Activated naive CD4-positive, alpha-beta T cell treated with anti-CD3 and anti-CD28 coated beads, Interleukin-2, amount 10 ng/mL, durations not matched to agents 7 days and 5 days (primary cell): ENCODE results near the gene PWWP2B.

ENCODE experiments used
- CTCF ChIA-PET: fragments of 350-600 bp; sonication (Branson Sonifier 250); formaldehyde crosslinking; loops from one replicate; lab custom pipeline; 2021; ENCODE audit warnings: antibody characterized with exemption; lab: Charles Lee
- DNase-seq: peaks from one replicate; pipeline ENCODE4 v3.0.0-alpha.2; 2020
- H3K27ac Mint-ChIP-seq: one replicate; pipeline ENCODE4 v1.8.0; 2021; ENCODE audit warnings: mild to moderate bottlenecking, moderate library complexity, mixed read lengths
- H3K27me3 Mint-ChIP-seq: one replicate; pipeline ENCODE4 v1.8.0; 2021; ENCODE audit warnings: mild to moderate bottlenecking, mixed read lengths
- H3K36me3 Mint-ChIP-seq: one replicate; pipeline ENCODE4 v1.8.0; 2021; ENCODE audit warnings: mixed read lengths
- H3K4me1 Mint-ChIP-seq: one replicate; pipeline ENCODE4 v1.8.0; 2021; ENCODE audit warnings: mixed read lengths
- H3K4me3 Mint-ChIP-seq: one replicate; pipeline ENCODE4 v1.8.0; 2021; ENCODE audit warnings: mild to moderate bottlenecking, moderate library complexity, mixed read lengths
- H3K9me3 Mint-ChIP-seq: one replicate; pipeline ENCODE4 v1.8.0; 2021; ENCODE audit warnings: mixed read lengths

Gene PWWP2B

GRCh38 chr10:132415255-132415654 lies 18.3 kb downstream of the PWWP2B start:
- Mint-ChIP-seq H3K27me3 (no peaks in the 10 kb centered on the region), H3K36me3 (peaks cover 5% of the 10 kb centered on the region), H3K27ac (no peak overlapping the region), H3K4me1 (peaks cover 10% of the 10 kb centered on the region), H3K9me3 (no peaks in the 10 kb centered on the region), H3K4me3 (no peak overlapping the region)
- CTCF ChIA-PET = no interaction called here
- DNase-seq = no peak

DNA sequence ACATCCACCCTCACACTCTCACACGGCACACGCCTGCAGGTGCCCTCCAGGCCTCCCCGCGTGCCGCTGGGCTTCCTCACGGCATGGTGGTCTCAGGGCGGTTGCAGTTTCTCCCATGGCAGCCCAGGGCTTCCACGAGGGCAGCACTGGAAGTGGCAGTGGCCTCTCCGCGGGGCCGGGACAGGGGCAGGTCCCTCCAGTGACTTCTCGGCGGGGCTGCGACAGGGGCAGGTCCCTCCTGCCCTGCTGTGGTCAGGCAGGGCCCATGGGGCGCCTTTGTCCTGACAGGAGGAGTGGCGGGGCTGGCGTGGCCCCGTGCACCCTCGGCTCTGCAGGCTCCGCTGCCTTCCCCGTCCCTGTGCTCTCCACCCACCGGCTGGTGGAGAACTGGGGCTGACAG lies 19.0 kb downstream of the PWWP2B start:
- no peak overlapping the region for H3K27ac Mint-ChIP-seq
- CTCF ChIA-PET = no interaction called here
- DNase-seq = no peak
- H3K9me3 Mint-ChIP-seq = no peaks in the 10 kb centered on the region
- peaks cover 14% of the 10 kb centered on the region for H3K4me1 Mint-ChIP-seq
- peaks cover 5% of the 10 kb centered on the region for H3K36me3 Mint-ChIP-seq
- no peaks in the 10 kb centered on the region for H3K27me3 Mint-ChIP-seq
- H3K4me3 Mint-ChIP-seq = no peak overlapping the region

- peaks cover 20% of the 10 kb centered on the region for H3K4me1 Mint-ChIP-seq
- H3K9me3 Mint-ChIP-seq = no peaks in the 10 kb centered on the region
- peaks cover 5% of the 10 kb centered on the region for H3K36me3 Mint-ChIP-seq
- H3K4me3 Mint-ChIP-seq = no peak overlapping the region
- no peak overlapping the region for H3K27ac Mint-ChIP-seq
- H3K27me3 Mint-ChIP-seq = no peaks in the 10 kb centered on the region
- no peak for DNase-seq
- CTCF ChIA-PET = no interaction called here
Measured at GRCh38 chr10:132416566-132417256, 19.7 kb downstream of the PWWP2B start.

DNA sequence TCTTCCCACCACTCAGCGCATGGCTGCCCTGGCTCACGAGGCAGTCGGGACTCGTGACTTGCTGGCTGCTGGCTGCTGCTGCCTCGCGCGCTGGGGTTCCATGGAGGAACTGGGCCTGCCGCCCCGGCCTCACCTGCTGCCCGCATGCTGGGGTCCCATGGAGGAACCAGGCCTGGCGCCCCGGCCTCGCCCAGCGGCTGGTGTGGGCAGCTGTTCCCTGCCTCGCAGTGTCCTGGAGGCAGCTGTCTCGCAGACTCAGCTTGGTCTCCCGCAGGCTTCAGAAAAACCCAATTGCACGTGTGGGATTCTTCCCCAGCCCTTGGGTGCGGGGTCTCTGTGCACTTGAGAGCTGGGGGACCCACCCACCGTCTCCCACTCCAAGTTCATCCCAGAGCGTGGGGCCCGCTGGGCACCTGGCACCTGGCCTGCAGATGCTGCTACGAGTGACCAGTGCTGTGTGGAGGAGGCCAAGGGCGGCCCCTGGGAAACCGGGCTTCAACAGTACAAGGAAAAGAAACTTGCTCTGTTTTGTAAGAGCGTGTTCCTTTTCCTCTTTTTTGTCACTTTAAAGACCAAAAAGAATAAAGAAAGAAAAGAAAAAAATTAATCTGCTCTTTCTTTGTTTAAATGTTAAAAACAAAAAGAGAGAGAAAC lies 20.4 kb downstream of the PWWP2B start:
- CTCF ChIA-PET = no interaction called here
- peaks cover 25% of the 10 kb centered on the region for H3K4me1 Mint-ChIP-seq

GRCh38 chr10:132417957-132418441 lies 21.0 kb downstream of the PWWP2B start:
- Mint-ChIP-seq H3K9me3 (no peaks in the 10 kb centered on the region), H3K4me3 (no peak overlapping the region), H3K27me3 (no peaks in the 10 kb centered on the region), H3K36me3 (peaks cover 5% of the 10 kb centered on the region), H3K4me1 (peaks cover 32% of the 10 kb centered on the region), H3K27ac (no peak overlapping the region)
- DNase-seq = no peak
- CTCF ChIA-PET = no interaction called here

More for the DNA sequence above, 20.4 kb downstream of the PWWP2B start:
- DNase-seq = no peak
- H3K36me3 Mint-ChIP-seq = peaks cover 5% of the 10 kb centered on the region
- no peaks in the 10 kb centered on the region for H3K27me3 Mint-ChIP-seq
- H3K9me3 Mint-ChIP-seq = no peaks in the 10 kb centered on the region
- no peak overlapping the region for H3K4me3 Mint-ChIP-seq
- no peak overlapping the region for H3K27ac Mint-ChIP-seq

DNA sequence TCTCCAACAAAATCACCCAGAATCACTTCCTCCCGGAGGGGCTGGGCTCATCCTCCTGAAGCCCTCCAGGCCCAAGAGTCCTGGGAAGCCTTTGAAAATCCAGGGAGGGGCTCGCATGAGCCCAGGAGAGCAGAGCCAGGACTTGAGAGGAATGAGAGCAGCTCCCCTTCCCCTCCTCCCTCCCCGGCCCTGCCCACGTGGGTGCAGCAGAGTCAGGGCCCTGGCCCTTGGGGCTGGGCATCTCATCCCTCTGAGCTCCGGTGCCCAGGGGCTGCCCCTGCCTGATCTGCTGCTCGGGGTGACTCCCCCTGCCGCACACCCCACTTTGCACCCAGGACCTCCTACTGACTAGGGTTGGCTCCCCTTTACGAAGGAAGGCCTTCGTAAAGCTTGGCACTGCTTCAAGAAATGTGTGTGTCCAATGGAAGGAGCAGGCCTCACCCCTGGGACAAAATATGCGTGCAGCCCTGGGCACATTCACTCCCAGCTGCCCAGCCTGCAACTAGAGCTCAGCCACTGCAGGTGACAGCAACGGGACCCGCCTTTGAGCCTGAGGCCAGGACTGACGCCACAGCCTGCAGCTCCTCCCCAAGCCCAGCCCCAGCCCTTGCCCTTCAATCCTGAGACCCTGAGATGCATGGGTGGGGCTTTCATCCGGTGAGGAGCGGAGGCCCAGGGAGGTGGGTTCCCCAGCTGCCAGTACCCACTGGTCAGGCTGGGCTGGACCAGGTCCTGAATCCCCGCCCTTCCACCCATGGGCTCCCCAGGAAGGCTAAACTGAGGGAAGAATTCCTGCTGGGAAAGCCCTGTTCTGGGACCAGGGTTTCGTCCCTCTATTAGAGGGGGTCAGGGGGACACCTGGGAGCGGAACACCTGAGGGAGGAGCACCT lies 21.8 kb downstream of the PWWP2B start:
- CTCF ChIA-PET = no interaction called here
- Mint-ChIP-seq H3K4me1 (peaks cover 37% of the 10 kb centered on the region), H3K27ac (no peak overlapping the region), H3K36me3 (peaks cover 5% of the 10 kb centered on the region), H3K9me3 (no peaks in the 10 kb centered on the region), H3K27me3 (no peaks in the 10 kb centered on the region), H3K4me3 (no peak overlapping the region)
- no peak for DNase-seq

DNA sequence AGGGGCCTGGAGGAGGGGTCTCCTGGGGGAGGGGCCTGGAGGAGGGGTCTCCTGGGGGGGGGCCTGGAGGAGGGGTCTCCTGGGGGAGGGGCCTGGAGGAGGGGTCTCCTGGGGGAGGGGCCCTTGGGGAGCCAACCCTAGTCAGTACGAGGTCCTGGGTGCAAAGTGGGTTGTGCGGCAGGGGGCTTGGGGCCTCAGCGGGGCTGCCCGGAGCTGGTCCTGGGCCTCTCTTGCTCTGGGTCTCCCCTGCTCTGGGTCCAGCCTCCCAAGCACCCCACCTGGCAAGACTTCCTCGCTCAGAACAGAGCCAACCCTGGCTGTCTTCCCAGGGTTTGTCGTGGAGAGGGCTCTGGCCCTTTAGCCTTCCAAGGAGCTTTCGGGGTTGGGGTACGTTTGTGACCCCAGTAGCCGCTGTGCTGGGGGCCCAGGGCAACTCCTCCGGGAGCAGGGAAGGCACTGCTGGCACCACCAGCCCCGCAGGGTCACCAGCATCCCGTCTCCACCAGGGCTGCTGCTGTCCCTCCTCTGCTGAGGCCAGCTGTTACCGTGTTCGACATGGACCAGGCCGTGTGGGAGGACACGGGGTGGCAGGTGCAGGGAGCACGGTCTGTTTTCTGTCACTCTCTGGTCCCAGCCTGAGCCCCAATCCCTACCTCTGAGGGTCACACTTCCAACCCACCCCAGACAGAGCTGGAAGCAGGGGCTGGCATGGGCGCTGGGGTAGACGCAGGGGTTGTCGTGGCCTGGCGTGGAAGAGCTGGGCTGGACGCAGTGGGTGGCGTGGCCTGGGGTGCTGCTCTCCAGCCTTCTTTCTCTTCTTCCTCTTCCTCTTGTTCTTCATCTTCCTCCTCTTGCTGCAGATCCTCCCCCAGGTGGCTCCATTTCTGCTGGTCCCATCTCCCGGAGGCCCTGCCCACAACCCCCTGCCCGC lies 22.8 kb downstream of the PWWP2B start:
- no peaks in the 10 kb centered on the region for H3K9me3 Mint-ChIP-seq
- peaks cover 5% of the 10 kb centered on the region for H3K36me3 Mint-ChIP-seq
- H3K4me1 Mint-ChIP-seq = peaks cover 37% of the 10 kb centered on the region
- no peak overlapping the region for H3K27ac Mint-ChIP-seq
- no peak for DNase-seq
- CTCF ChIA-PET = no interaction called here
- no peaks in the 10 kb centered on the region for H3K27me3 Mint-ChIP-seq
- H3K4me3 Mint-ChIP-seq = no peak overlapping the region

DNA sequence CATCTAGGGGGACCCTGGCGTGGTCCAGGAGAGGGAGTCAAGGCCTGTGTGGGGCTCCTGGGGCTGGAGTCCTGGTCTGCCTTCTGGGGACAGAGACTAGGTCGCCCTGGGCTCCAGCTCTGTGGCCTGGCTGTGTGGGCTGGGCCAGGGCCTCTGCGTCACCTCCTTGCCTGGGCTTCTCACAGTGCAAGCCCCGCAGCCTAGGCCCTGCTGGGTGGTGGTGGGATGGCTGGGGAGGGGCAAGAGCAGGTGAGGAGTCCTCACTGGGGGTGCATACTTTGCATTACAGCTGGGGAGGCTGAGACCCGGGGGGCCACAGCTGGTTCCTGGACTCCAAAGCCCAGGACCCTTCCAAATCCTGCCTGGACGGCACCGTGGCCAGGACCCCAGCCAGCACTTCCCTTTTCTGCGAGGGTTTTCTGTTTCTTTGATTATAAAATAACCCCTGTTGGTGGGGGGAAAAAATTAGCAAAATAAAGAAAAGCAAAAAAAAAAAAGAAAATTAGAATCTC lies 23.5 kb downstream of the PWWP2B start:
- H3K4me1 Mint-ChIP-seq = peaks cover 37% of the 10 kb centered on the region
- DNase-seq = no peak

DNA sequence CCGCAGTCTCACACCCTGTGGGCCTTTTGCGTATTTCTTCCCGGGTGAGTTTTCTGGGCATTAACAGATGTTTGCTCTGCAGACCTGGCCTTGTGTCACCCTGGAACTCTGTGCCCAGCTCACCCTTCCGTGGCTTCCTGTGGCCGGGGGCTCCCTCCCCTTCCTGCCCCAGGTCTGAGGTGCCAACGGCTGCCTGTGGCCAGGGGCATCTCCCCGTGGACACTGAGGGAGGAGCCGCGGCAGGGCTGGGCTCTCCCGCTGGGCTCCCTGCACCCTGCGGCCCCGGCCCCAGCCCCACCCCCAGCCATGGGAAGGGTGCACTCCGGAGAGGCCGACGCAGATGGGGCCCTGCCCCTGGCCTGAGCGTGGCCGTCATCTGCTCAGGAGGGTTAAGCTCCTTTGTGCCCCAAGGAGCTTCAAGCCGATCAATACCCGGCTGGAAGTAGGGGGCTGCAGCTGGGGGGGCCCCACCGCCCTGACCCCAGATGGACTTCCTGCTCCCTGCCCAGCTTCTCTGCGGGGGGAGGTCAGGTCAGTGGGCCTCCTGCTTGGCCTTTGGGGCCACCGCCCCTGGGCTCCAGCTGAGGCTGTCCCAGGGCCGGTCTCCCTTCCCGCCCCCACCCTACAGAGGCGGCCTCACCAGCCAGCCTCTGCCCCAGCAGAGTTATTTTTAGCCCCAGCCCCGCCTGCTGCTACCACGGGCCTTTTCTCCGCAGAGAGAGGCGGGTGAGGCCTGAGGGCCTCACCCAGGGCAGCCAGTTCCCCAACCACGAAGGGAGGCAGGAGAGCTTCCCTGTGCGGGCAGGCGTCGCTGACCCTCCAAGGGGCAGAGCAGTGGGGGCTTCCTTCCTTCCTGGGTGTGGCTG lies 24.2 kb downstream of the PWWP2B start:
- Mint-ChIP-seq H3K27me3 (no peaks in the 10 kb centered on the region), H3K27ac (peak overlapping the region; percentile 79), H3K4me1 (peaks cover 37% of the 10 kb centered on the region), H3K9me3 (no peaks in the 10 kb centered on the region), H3K4me3 (no peak overlapping the region), H3K36me3 (no peaks in the 10 kb centered on the region)
- peak; percentile 54 for DNase-seq
- CTCF ChIA-PET = no interaction called here

More for the DNA sequence above, 23.5 kb downstream of the PWWP2B start:
- Mint-ChIP-seq H3K36me3 (peaks cover under 1% of the 10 kb centered on the region), H3K4me3 (no peak overlapping the region), H3K9me3 (no peaks in the 10 kb centered on the region), H3K27ac (no peak overlapping the region), H3K27me3 (no peaks in the 10 kb centered on the region)
- CTCF ChIA-PET = no interaction called here

DNA sequence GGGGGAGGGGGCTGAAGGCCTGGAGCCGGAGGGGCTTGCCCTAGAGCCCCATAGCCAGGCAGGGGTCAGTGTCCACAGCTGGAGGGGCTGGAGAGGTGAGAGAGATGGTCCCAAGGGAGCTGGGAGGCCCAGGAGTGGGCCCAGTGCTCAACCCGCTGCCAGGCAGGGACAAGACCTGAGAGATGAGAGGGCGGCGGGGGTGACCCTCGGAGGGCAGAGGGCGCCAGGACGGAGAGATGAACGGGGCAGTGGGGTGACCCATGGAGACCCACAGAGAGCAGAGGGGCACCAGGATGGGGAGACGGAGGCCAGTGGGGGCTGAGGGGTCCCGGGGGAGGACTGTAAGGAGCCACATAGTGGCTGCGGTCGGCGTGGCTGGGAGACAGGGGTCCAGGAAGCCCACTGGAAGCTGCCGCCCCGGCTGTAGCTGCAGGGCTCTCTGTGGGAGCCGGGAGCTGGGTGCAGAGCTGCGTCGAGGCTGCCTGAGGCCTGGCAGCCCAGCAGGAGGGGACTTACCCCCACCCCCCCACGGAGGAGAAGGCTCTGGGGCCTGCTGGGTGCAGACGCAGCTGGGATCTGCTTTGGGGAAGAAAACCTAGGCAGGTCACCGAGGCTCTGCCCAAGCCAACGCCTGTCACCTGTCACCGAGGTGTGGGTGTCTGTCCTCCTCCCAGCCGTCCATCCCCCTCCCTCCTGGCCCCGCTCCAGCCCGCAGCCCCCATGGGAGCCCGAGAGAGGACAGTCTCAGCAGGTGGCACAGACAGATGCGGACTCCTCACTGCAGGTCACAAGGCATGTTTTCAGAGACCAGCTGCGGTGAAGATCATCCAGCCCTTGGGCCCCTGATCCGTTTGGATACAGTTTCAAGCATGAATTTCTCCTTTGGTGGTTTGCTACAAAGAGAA lies 25.1 kb downstream of the PWWP2B start:
- Mint-ChIP-seq H3K9me3 (no peaks in the 10 kb centered on the region), H3K4me3 (no peak overlapping the region), H3K4me1 (peaks cover 37% of the 10 kb centered on the region), H3K27me3 (no peaks in the 10 kb centered on the region), H3K36me3 (no peaks in the 10 kb centered on the region), H3K27ac (peak overlapping the region; percentile 79)
- CTCF ChIA-PET = no interaction called here
- no peak for DNase-seq

DNA sequence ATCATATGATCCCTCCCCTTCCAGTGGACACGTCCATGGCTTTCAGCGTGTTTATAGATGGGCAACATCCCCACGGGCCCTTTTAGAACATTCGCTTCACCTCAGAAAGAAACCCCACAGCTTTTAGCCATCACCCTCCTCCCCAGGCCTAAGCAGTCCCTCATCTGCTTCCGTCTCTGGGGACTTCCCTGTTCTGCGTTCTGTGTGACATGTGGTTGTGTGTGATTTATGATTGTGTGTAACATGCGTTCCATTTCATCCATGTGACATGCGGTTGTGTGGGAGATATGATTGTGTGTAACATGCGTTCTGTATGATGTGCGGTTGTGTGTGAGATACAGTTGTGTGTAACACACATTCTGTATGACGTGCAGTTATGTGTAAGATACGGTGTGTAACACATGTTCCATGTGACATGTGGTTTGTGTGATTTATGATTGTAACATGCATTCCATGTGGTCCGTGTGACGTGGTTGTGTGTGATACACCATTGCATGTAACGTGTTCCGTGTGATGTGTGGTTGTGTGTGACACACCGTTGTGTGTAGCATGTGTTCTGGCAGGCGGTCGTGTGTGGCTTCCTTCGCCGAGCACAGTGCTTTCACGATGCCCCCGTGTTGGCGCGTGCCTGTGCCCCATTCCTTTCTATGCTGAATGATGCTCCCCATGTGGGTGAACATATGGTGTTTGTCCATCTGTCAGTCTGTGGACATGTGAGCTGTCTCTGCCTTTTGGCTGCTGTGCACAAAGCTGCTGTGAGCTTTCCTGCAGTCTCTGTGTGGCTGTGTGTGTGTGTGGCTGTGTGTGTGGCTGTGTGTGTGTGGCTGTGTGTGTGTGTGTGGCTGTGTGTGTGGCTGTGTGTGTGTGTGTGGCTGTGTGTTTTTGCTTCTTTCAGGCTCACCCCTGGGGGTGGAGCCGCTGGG lies 26.2 kb downstream of the PWWP2B start:
- H3K4me3 Mint-ChIP-seq = no peak overlapping the region

More for the DNA sequence above, 26.2 kb downstream of the PWWP2B start:
- no peaks in the 10 kb centered on the region for H3K9me3 Mint-ChIP-seq
- peaks cover 37% of the 10 kb centered on the region for H3K4me1 Mint-ChIP-seq
- H3K27me3 Mint-ChIP-seq = no peaks in the 10 kb centered on the region
- CTCF ChIA-PET = interaction anchor here (0.9 kb wide), 1 partner anchor 32 kb away, joined by 3 read pairs; no protein-coding TSS in a partner anchor
- H3K27ac Mint-ChIP-seq = peak overlapping the region; percentile 39
- DNase-seq = no peak
- H3K36me3 Mint-ChIP-seq = no peaks in the 10 kb centered on the region
